GM12865 (cell line): ENCODE data around the gene ACKR2.

Source experiments
- DNase-seq: peaks from one replicate; pipeline ENCODE4 v3.0.0; 2010; ENCODE audit warnings: low read depth
- H3K4me3 ChIP-seq: 2 replicates; pipeline ENCODE4 v1.5.1; 2011; ENCODE audit warnings: mild to moderate bottlenecking, low read depth, low read length, control low read depth
- CTCF ChIP-seq: IDR thresholded peaks from 2 replicates; pipeline ENCODE4 v1.5.1; 2011; ENCODE audit warnings: low read length, control low read depth, low read depth, inconsistent platforms; ENCODE audit not compliant: insufficient read depth; ENCODE audit errors: missing control alignments

The ACKR2 gene

GRCh38 chr3:42809202-42809601 lies at the start of gene ACKR2:
TSS of gene ACKR2 (plus strand) at chr3:42809445. CDS start at chr3:42864503, 55,058 bp downstream.
- DNase-seq, result no peak
- TF ChIP-seq CTCF, result no peak
- no peak within 1 kb of the TSS for H3K4me3 ChIP-seq

GRCh38 chr3:42762046-42762724 lies 47.1 kb upstream of the ACKR2 start:
- DNase-seq, result no peak
- no peak overlapping the region for H3K4me3 ChIP-seq
- TF ChIP-seq CTCF, result no peak

GRCh38 chr3:42763021-42763420 lies 46.2 kb upstream of the ACKR2 start:
- no peak overlapping the region for H3K4me3 ChIP-seq
- no peak for TF ChIP-seq CTCF
- peak; percentile 46 for DNase-seq

- H3K4me3 ChIP-seq, result no peak overlapping the region
- no peak for DNase-seq
- TF ChIP-seq CTCF, result no peak
Measured at GRCh38 chr3:42764115-42764514, 45.1 kb upstream of the ACKR2 start.

- DNase-seq, result no peak
- no peak overlapping the region for H3K4me3 ChIP-seq
- TF ChIP-seq CTCF, result no peak
Measured at GRCh38 chr3:42764561-42765295, 44.5 kb upstream of the ACKR2 start.

GRCh38 chr3:42769477-42770131 lies 39.6 kb upstream of the ACKR2 start:
- DNase-seq, result no peak
- no peak for TF ChIP-seq CTCF
- no peak overlapping the region for H3K4me3 ChIP-seq
